ENCODE results near the gene PRSS57. TPM values are rescaled to one million over a fixed set of nuclear protein-coding genes. Genes with fewer than 3 reads are reported as not detected.

Gene PRSS57
- total and polyA plus RNA-seq, 2 of the 8 experiments (the other 6 are each of a cell fraction or from before 2014, with no cell fraction given), result not detected

DNA sequence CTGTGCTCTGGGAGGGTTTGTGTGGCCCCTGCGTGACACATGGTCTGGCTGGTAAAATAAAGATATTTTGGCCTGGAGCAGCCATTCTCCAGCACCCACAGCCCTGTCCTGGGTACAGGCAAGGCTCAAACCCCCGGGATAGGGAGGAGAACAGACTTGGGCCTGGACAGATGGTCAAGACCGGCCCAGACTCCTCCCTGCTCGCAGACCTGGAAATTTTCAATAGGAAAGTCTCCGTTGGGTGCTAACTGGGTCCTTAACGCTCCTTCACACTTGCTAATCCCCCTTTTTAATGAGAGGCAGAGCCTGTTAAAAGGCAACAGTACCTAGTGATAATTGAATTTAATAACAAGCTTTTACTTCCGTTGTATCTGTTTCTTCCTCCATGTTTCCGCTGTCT lies 16.0 kb upstream of the PRSS57 start:
- Histone ChIP-seq H3K56ac (replicated peaks; ENCODE audit: insufficient read length, low read depth, low read length) (no peak overlapping the region), H3K36me3 (ENCODE audit: control insufficient read depth in 2 of 4, insufficient read depth in 4 of 4, low read length in 3 of 4) (no peaks in the 10 kb centered on the region), H2BK120ac (replicated peaks; ENCODE audit: low read depth, low read length) (no peak overlapping the region), H3K27me3 (replicated peaks in 1 of 4; ENCODE audit: control insufficient read depth in 3 of 4, extremely low read depth in 1 of 4, insufficient read depth in 3 of 4, low read length in 3 of 4) (peaks cover 0 to 2% (median 0%) of the 10 kb centered on the region in 4 experiments; a peak in 2 of 7 replicates), H2BK5ac (ENCODE audit: low read depth, low read length) (no peak overlapping the region), H4K91ac (replicated peaks; ENCODE audit: insufficient read length, low read length) (no peak overlapping the region), H3K4me3 (ENCODE audit: extremely low read depth in 1 of 4, insufficient read depth in 2 of 4, low read depth in 3 of 4, low read length in 4 of 4) (no peak overlapping the region), H2BK15ac (ENCODE audit: low read length) (no peak overlapping the region), H3K23me2 (ENCODE audit: low read depth, low read length) (peaks cover 2% of the 10 kb centered on the region; the same call in 1 of the 2 replicates), H2AFZ (ENCODE audit: low read length) (no peak overlapping the region), H4K20me1 (replicated peaks in 1 of 2; ENCODE audit: control insufficient read depth in 1 of 2, insufficient read depth in 2 of 2, low read length in 2 of 2) (peaks cover 0 to 5% of the 10 kb centered on the region in 2 experiments), H3K14ac (ENCODE audit: insufficient read length) (no peak overlapping the region), H3K23ac (ENCODE audit: insufficient read length) (no peak overlapping the region), H4K5ac (ENCODE audit: insufficient read length, low read depth, low read length) (no peak overlapping the region), H3K27ac (ENCODE audit: low read depth, low read length) (no peak overlapping the region), H3K4me2 (ENCODE audit: insufficient read depth in 1 of 2, low read depth in 2 of 2, low read length in 2 of 2) (no peak overlapping the region), H3K4ac (replicated peaks; ENCODE audit: insufficient read length, low read depth, low read length) (no peak overlapping the region), H3K4me1 (replicated peaks in 1 of 4; ENCODE audit: control insufficient read depth in 3 of 4, insufficient read depth in 4 of 4, low read length in 3 of 4) (peaks cover 1 to 10% (median 4%) of the 10 kb centered on the region in 4 experiments), H2BK12ac (ENCODE audit: low read depth, low read length) (no peak overlapping the region), H3K9ac (replicated peaks in 1 of 4; ENCODE audit: extremely low read depth in 1 of 4, low read depth in 3 of 4, low read length in 3 of 4) (no peak overlapping the region; a peak in 1 of 7 replicates), H4K8ac (ENCODE audit: extremely low read depth, insufficient read depth, low read length) (no peak overlapping the region), H3K9me3 (ENCODE audit: insufficient read depth in 2 of 2, low read depth in 1 of 2, low read length in 1 of 2) (peaks cover 4 to 6% of the 10 kb centered on the region in 2 experiments; a peak in 2 of 4 replicates), H3K18ac (ENCODE audit: extremely low read depth, low read length) (no peak overlapping the region), H2BK20ac (ENCODE audit: low read length) (no peak overlapping the region), H3K79me2 (ENCODE audit: control insufficient read depth in 1 of 2, insufficient read depth in 2 of 2, low read length in 2 of 2) (no peaks in the 10 kb centered on the region), H3K79me1 (ENCODE audit: low read depth, low read length) (no peaks in the 10 kb centered on the region; the same call in 1 of the 2 replicates), H2AK5ac (ENCODE audit: low read depth, low read length) (no peak overlapping the region)
- ChIA-PET POLR2A (ENCODE audit: partially characterized antibody) (interaction anchor here (0.8 kb wide), 1 partner anchor 10 kb away, joined by 4 read pairs; no protein-coding TSS in a partner anchor), CTCF (ENCODE audit: partially characterized antibody) (interaction anchor here (0.5 to 1.8 kb wide), 8 partner anchors 13 to 44 kb away, joined by 3 to 6 read pairs (median 3); no protein-coding TSS in a partner anchor)
- FAIRE-seq (no peak), DNase-seq (ENCODE audit: low read depth in 1 of 2, low spot score in 2 of 2) (no peak)
- TF ChIP-seq GABPA (IDR thresholded peaks at IDR 0.05; ENCODE audit: borderline replicate concordance, insufficient read depth, low read length) (no peak), RAD21 (IDR thresholded peaks at IDR 0.05 in 1 of 2, conservative IDR thresholded peaks at IDR 0.05 in 1 of 2; ENCODE audit: low read depth in 2 of 2, low read length in 2 of 2) (no peak), SP1 (IDR thresholded peaks at IDR 0.05; ENCODE audit: low read depth, low read length) (no peak), SIX5 (IDR thresholded peaks at IDR 0.05; ENCODE audit: low read depth, low read length) (no peak), KDM1A (IDR thresholded peaks at IDR 0.05; ENCODE audit: borderline replicate concordance, low read length) (no peak), RFX5 (IDR thresholded peaks at IDR 0.05; ENCODE audit: borderline replicate concordance, low read depth, low read length) (no peak), EGR1 (IDR thresholded peaks at IDR 0.05; ENCODE audit: borderline replicate concordance, low read depth, low read length) (no peak), PHF8 (conservative IDR thresholded peaks at IDR 0.05; ENCODE audit: low read depth, low read length) (no peak), CHD2 (IDR thresholded peaks at IDR 0.05; ENCODE audit: low read length) (no peak), RXRA (IDR thresholded peaks at IDR 0.05; ENCODE audit: insufficient read depth, low read depth, low read length) (no peak), CBX5 (IDR thresholded peaks at IDR 0.05; ENCODE audit: low read depth, low read length) (no peak)
- WGBS, 2 experiments (ENCODE audit: extremely low coverage in 1 of 2, insufficient coverage in 1 of 2, insufficient read length in 1 of 2, insufficient replicate concordance in 2 of 2, low coverage in 1 of 2, low lambda C conversion rate in 2 of 2, missing lambda C conversion rate in 1 of 2), result 63% methylated on average over 8 of the region's 8 CpGs; no CpG with 5 or more reads in 1 of the 2 experiments

Measured in H1 (cell line).